HG03060 (cell line): ENCODE measurements around the gene ACSM6.
A peak's percentile ranks its signal among the peaks of the same experiment; 100 is the strongest.

Experiments
- ATAC-seq: cut with Tn5 transposase; IDR thresholded peaks from one replicate; pipeline ENCODE4 v1.9.1; 2021; ENCODE audit warnings: low read depth, moderate number of reproducible peaks; ENCODE audit not compliant: unreplicated experiment

ACSM6 gene

GRCh38 chr10:95265572-95265971, 71.5 kb downstream of the ACSM6 start:
- no peak for ATAC-seq

GRCh38 chr10:95266674-95267095, 72.6 kb downstream of the ACSM6 start:
- ATAC-seq: peak; percentile 83

- no peak for ATAC-seq
Measured at GRCh38 chr10:95267251-95267650, 73.2 kb downstream of the ACSM6 start.

GRCh38 chr10:95268438-95268837, 74.4 kb downstream of the ACSM6 start:
- no peak for ATAC-seq

- no peak for ATAC-seq
Measured at GRCh38 chr10:95273393-95274312, 79.6 kb downstream of the ACSM6 start.

- ATAC-seq: no peak
Measured at GRCh38 chr10:95275726-95276366, 81.8 kb downstream of the ACSM6 start.

- no peak for ATAC-seq
Measured at GRCh38 chr10:95276367-95277200, 82.5 kb downstream of the ACSM6 start.

- ATAC-seq: no peak
Measured at GRCh38 chr10:95277201-95277570, 83.1 kb downstream of the ACSM6 start.

- no peak for ATAC-seq
Measured at GRCh38 chr10:95277614-95278013, 83.6 kb downstream of the ACSM6 start.
